GM21576 (cell line): ENCODE results near the gene THSD7B.
"Not testable (repeated sequence)": the region's sequence is repeated elsewhere in the genome, so short reads cannot be mapped to it uniquely, and the experiment has no call there.

ENCODE experiments used
- ATAC-seq: cut with Tn5 transposase; IDR thresholded peaks from one replicate; pipeline ENCODE4 v1.9.1; 2021; ENCODE audit warnings: mild to moderate bottlenecking, moderate library complexity; ENCODE audit not compliant: unreplicated experiment

The THSD7B gene

DNA sequence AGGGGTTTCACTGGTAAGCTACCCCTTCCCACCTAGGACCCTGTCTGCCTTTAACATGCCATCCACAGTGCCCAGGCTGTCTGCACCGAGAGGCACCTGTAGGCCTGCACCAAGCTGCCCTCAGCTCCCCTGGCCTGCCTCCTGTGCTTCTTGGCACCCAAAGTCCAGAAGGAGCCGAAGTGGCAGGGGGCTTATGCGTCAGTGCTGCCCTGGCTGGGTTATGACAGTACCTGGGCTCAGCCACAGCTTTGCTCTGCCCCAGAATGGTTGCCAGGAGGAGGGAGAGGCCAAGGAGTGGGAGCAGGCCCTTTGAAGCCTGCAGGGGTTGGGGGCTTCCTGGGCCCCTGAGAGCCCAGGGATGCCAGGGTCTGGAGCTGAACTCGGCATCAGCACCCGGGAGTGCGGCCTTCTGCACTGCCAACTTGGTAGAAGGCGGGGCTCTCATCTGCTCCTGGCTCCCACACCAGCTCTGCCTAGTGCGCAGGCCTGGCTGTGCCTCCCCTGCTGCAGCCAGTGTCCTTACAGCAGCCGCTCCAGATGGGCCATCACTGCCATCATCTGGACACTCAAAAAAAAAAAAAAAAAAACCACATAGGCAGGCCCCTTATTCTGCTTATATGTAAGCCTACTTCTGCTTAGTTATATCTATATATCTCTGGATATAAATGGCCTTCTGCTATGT is 155.4 kb downstream of the THSD7B start:
- no peak for ATAC-seq

GRCh38 chr2:136927156-136927555 is 161.8 kb downstream of the THSD7B start:
- no peak for ATAC-seq

GRCh38 chr2:136929531-136929930 is 164.2 kb downstream of the THSD7B start:
- no peak for ATAC-seq

DNA sequence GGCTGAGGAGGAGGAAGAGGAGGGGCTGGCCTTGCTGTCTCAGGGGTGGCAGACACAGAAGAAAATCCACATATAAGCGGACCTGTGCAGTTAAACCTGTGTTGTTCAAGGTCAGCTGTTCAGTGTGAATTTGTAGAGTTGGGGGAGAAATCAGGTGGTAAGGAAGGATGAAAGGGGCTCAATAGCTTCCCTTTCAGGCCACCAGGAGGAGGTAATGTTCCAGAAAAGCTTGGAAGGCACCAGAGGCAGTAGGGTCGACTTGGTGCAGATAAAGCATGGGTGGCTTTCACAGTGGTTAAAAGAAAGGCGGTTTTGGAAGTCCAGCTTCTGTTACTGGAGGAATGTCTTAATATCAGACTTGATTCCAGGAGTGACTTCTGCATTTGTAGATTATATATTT is 167.4 kb downstream of the THSD7B start:
- ATAC-seq, result no peak

DNA sequence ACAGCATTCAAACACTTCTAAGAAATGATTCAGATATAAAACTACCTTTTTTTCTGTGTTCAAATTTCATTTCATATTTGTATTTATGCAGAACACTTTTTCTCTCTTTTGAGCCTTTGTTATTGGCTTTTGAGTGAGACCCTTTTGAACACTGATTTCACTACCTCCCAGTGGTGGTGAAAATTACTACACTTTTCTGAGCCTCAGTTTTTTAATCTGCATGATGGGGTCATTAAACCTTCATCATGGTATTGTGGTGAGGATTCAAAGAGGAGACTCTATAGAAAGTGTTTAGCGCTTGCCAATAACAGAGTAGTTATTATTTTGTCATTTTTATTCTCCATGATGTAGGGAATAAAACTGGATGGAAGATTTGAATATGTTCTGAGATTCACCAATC is 169.8 kb downstream of the THSD7B start:
- ATAC-seq, result no peak

DNA sequence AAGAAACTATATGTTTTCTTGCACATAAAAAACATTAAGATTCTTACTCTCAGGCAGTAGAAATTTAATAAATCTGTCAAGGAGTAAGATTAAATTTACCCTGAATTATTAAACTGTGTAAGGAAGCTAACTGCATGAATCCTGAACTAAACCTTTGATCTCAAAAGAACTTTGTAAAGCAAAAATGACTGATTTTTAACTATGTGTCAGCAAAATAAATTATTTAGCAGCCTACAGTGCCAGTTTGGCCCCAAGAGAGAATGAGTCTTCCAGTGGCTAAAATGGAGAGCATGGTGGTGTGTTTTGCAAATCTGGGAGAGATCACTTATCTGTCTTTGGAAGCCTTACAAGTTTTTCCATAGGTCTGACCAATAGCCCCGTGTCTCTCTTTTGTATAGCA is 190.7 kb downstream of the THSD7B start:
- no peak for ATAC-seq

DNA sequence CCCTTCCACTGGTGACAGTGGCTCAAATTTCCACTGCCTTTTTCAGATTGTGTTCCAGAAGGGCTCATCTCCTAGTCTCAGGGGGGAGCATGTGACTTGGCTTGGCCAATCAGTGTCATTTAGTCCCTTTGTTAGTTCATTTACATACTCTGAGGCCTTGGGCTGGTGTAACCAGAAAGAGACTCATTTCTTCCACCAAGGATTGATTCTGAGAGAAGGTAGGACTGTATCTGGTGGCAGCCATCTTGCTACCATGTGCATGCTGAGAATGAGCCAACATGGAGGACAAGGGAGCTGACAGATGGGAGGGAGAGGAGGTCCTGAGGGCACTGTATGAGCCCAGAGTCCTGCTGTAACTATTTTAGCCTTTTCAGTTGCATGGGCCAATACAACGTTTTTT is 191.7 kb downstream of the THSD7B start:
- no peak for ATAC-seq

GRCh38 chr2:136962105-136962725 is 196.9 kb downstream of the THSD7B start:
- ATAC-seq, result no peak

GRCh38 chr2:136966485-136966884 is 201.1 kb downstream of the THSD7B start:
- no peak for ATAC-seq

DNA sequence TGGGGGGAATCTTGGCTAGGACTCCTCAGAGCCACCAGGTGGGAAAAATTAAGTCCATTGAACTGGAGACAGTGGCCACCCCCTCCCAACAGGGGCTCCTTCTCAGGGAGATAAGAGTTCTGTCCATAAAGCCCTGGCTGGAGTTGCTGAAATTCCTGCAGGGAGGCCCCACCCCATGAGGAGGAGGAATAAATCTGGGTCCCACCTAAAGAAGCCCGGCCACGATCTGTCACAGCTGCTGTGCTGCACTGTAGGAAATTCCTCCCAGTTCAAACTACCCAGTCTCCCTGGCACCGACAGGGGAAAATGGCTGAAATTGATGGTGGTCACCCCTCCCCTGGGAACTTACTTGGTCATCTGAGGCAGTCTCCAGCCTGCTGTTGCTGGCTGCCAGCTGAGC is 215.0 kb downstream of the THSD7B start:
- ATAC-seq, result no peak

GRCh38 chr2:136981689-136982088 is 216.3 kb downstream of the THSD7B start:
- not testable (repeated sequence) for ATAC-seq

GRCh38 chr2:136985044-136985443 is 219.7 kb downstream of the THSD7B start:
- ATAC-seq, result no peak

DNA sequence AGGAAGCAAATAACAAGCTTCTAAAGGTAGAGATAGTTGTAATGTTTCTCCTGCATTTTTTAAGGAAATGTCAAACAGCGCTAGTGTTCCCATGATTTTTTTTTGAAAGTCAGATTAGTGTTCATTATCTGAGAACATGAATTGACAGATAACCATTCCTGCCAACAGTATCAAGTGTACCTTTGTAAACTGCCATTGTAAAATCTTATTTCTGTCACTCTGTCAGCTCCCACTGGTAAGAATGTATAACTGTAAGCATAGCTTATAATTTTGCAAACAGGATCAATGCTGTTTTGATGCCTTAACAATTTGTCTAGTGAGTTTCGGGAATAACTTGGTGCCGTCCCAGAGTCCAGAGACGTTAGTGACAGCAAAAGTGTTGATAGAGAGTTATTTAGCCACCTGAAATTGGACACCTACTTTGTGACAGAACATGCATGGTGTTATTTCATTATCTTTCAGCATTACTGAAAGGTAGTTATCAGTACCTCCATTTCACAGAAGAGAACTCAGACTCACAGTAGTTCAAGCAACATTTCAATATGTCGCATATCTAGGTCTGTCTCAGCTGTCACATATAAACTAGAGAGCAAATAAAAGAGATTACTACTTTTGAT is 221.4 kb downstream of the THSD7B start:
- ATAC-seq, result no peak

- ATAC-seq, result no peak
Observed at GRCh38 chr2:136990316-136990715, 225.0 kb downstream of the THSD7B start.

- ATAC-seq, result no peak
Observed at GRCh38 chr2:136994793-136995192, 229.4 kb downstream of the THSD7B start.

- no peak for ATAC-seq
Observed at GRCh38 chr2:136997557-136997956, 232.2 kb downstream of the THSD7B start.

DNA sequence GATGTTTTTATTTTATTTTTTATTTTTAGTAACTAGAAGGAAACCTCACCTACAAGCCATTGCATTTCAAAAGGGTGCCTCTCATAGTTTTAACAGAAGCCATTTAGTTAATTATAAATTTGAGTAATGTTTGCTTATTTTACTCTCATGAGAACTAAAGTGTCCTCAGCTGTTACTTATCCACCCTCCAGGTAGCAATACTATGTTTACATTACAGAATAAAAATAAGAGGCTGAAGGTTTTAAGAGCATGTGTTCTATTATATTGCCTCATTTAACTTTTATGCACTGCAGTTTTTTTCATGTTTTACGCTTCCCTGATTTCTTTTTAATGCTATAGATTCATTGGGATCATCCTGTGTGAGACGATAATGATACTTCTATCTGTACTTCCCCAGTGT is 235.5 kb downstream of the THSD7B start:
- no peak for ATAC-seq

DNA sequence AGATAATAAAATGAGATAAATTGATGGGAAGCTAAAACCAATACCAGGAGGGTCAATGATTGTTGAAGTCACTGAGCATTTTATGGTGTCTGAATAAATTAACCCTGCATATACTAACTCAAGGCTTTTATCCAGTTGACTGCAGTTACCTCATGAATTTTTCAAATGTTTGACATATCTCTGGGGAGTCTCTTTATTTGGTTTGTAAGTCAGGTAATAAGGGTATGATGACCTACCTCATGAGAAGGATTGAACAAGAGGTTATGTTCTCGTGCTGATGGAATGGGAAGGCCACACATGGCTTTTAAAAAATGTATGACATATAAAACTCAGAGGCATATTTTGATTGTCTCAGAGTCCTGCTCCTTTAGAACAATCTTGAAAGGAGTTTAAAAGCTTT is 237.6 kb downstream of the THSD7B start:
- ATAC-seq, result no peak

GRCh38 chr2:137005210-137005609 is 239.9 kb downstream of the THSD7B start:
- ATAC-seq, result no peak

GRCh38 chr2:137007938-137008337 is 242.6 kb downstream of the THSD7B start:
- ATAC-seq, result no peak

- ATAC-seq, result no peak
Observed at GRCh38 chr2:137009953-137010352, 244.6 kb downstream of the THSD7B start.

DNA sequence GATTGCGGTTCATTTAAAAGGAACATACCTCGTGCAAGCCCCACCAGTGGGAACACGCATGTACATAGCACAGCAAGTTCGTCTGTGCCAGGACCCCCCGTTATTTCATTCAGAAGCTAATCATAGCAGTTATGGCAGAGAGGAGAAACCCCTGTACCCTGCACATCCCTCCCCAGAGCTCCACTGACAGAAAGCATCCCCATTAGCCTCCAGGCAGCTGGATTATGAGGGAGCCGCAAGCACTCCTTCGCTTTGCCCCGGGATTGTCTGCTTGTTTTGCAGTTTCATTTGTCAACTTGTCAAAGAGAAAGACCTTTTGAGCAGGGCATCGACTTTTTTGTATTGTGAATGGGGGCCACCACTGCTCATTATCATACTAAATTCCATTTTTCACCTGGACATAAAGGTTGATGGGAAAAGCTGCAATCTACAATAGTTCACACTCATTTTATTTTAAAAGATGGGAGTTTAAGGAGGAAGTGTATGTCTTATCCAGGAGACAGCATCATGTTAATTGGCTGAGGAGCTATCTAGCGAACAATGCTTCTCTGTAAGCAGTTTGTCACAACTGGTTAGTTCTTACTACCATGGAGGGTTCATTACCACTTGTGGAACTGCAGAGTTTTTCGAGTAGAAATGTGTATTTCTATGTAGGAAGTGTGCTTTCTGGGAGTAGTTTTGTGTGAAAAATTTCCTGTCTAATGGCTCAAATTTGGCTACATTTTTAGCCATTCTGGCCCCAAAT is 255.3 kb downstream of the THSD7B start:
- no peak for ATAC-seq
